WTC11 (cell line): Measurements from ENCODE around the gene FIGNL2. TPM values are rescaled to one million over a fixed set of nuclear protein-coding genes. Genes with fewer than 3 reads are reported as not detected.

Experiments used
- ATAC-seq: fragments of 200-7000 bp; cut with Tn5 transposase; 2 replicates; pipeline ENCODE4 v1.10.0; 2021; ENCODE audit warnings: mild to moderate bottlenecking, moderate library complexity
- CTCF ChIA-PET: fragments of 300-600 bp; sonication (Branson Sonifier 250); formaldehyde crosslinking; loops from one replicate; lab custom pipeline; 2021; ENCODE audit warnings: antibody characterized with exemption; lab: Charles Lee
- POLR2A ChIA-PET: fragments of 350-600 bp; sonication (Branson Sonifier 250); formaldehyde crosslinking; loops from one replicate; lab custom pipeline; 2021; ENCODE audit warnings: antibody characterized with exemption; lab: Charles Lee
- DNase-seq: peaks from one replicate; pipeline ENCODE4 v3.0.0; 2021; ENCODE audit warnings: low spot score
- H3K27ac Mint-ChIP-seq: 2 replicates; pipeline ENCODE4 v1.8.0; 2021; ENCODE audit warnings: mixed read lengths
- H3K27me3 Mint-ChIP-seq: 2 replicates; pipeline ENCODE4 v1.8.0; 2021; ENCODE audit warnings: low read depth, mild to moderate bottlenecking, moderate library complexity, mixed read lengths
- H3K36me3 Mint-ChIP-seq: 2 replicates; pipeline ENCODE4 v1.8.0; 2021; ENCODE audit warnings: mixed read lengths
- H3K4me1 Mint-ChIP-seq: 2 replicates; pipeline ENCODE4 v1.8.0; 2022; ENCODE audit warnings: mixed read lengths
- H3K4me3 Mint-ChIP-seq: 2 replicates; pipeline ENCODE4 v1.8.0; 2021; ENCODE audit warnings: mild to moderate bottlenecking, moderate library complexity, mixed read lengths
- H3K9me3 Mint-ChIP-seq: 2 replicates; pipeline ENCODE4 v1.8.0; 2021; ENCODE audit warnings: mixed read lengths
- CREB1 ChIP-seq: sonication (generic); formaldehyde crosslinking; IDR thresholded peaks from 2 replicates; pipeline ENCODE4 v1.8.0; 2023; ENCODE audit warnings: mild to moderate bottlenecking, missing genetic modification reagents
- ELF4 ChIP-seq: sonication (generic); formaldehyde crosslinking; IDR thresholded peaks from 2 replicates; pipeline ENCODE4 v1.8.1; 2022; ENCODE audit warnings: low read depth, mild to moderate bottlenecking, moderate library complexity, missing genetic modification reagents
- ESRRA ChIP-seq: sonication (generic); formaldehyde crosslinking; IDR thresholded peaks from 2 replicates; pipeline ENCODE4 v1.8.1; 2022; ENCODE audit warnings: mild to moderate bottlenecking, missing genetic modification reagents, borderline replicate concordance
- KAT7 ChIP-seq: sonication (generic); formaldehyde crosslinking; IDR thresholded peaks from 2 replicates; pipeline ENCODE4 v1.8.1; 2023; ENCODE audit warnings: missing genetic modification reagents, mild to moderate bottlenecking, borderline replicate concordance
- NFATC4 ChIP-seq: fragments of 250-450 bp; sonication (Bioruptor Pico); IDR thresholded peaks from 2 replicates; pipeline ENCODE4 v1.9.0; 2021; ENCODE audit warnings: mild to moderate bottlenecking
- NR2C2 ChIP-seq: sonication (generic); formaldehyde crosslinking; IDR thresholded peaks from 2 replicates; pipeline ENCODE4 v1.8.0; 2022; ENCODE audit warnings: mild to moderate bottlenecking, missing genetic modification reagents
- OVOL2 ChIP-seq: fragments of 250-450 bp; sonication (Bioruptor Pico); IDR thresholded peaks from 2 replicates; pipeline ENCODE4 v1.9.0; 2021; ENCODE audit warnings: mild to moderate bottlenecking, borderline replicate concordance
- RELA ChIP-seq: sonication (generic); formaldehyde crosslinking; IDR thresholded peaks from 2 replicates; pipeline ENCODE4 v1.8.1; 2022; ENCODE audit warnings: missing genetic modification reagents, mild to moderate bottlenecking, borderline replicate concordance
- ZNF232 ChIP-seq: sonication (generic); formaldehyde crosslinking; IDR thresholded peaks from 2 replicates; pipeline ENCODE4 v1.8.0; 2022; ENCODE audit warnings: mild to moderate bottlenecking, missing genetic modification reagents
- ZNF423 ChIP-seq: fragments of 250-450 bp; sonication (Bioruptor Pico); IDR thresholded peaks from 2 replicates; pipeline ENCODE4 v2.1.2; 2022; ENCODE audit warnings: mild to moderate bottlenecking, moderate library complexity
- ZNF671 ChIP-seq: fragments of 250-450 bp; sonication (Bioruptor Pico); IDR thresholded peaks from 2 replicates; pipeline ENCODE4 v1.8.0; 2021; ENCODE audit warnings: mild to moderate bottlenecking
- total RNA-seq: library from RNA; stranded (reverse); gene quantifications from 3 replicates; pipeline ENCODE4 v1.2.3, GENCODE V29; 2021
- TF ChIP-seq, protein P1 (sequence below): sonication (generic); formaldehyde crosslinking; IDR thresholded peaks from 2 replicates; pipeline ENCODE4 v1.8.0; 2023; ENCODE audit warnings: missing genetic modification reagents, mild to moderate bottlenecking, borderline replicate concordance
- TF ChIP-seq, protein P2 (sequence below): fragments of 200-600 bp; IDR thresholded peaks from 2 replicates; pipeline ENCODE4 v1.8.0; 2022; ENCODE audit warnings: antibody characterized with exemption
- TF ChIP-seq, protein P3 (sequence below): sonication (generic); formaldehyde crosslinking; conservative IDR thresholded peaks from 2 replicates; pipeline ENCODE4 v1.8.1; 2023; ENCODE audit warnings: mild to moderate bottlenecking, low read depth, missing genetic modification reagents, moderate library complexity
- TF ChIP-seq, protein P4 (sequence below): fragments of 250-450 bp; sonication (Bioruptor Pico); IDR thresholded peaks from 2 replicates; pipeline ENCODE4 v1.9.0; 2021; ENCODE audit warnings: mild to moderate bottlenecking, borderline replicate concordance
- TF ChIP-seq, protein P5 (sequence below): sonication (generic); formaldehyde crosslinking; IDR thresholded peaks from 2 replicates; pipeline ENCODE4 v1.8.0; 2022; ENCODE audit warnings: mild to moderate bottlenecking, missing genetic modification reagents

The FIGNL2 gene
- total RNA-seq, 1 experiment from 2014 or later = 9.9 TPM

DNA sequence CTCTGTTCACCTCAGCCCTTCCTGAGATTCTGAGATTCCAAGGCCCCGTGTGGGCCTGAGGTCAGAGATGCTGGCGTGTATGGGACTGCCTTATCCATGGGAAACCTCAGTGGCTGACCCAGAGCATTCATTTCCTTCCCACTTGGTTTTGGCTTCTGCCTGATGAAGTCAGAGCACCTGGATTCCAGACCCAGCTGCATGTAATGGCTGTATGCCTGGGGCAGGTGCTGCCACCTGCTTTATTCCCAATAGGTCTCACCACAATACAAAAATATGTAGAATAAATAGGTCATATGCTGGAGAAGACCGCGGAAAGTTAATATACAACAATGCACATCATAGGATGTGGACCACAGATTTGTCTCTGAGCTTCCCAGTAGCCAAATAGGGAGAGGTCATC lies 25.6 kb downstream of the FIGNL2 start (continued):
- TF ChIP-seq, protein P1, sequence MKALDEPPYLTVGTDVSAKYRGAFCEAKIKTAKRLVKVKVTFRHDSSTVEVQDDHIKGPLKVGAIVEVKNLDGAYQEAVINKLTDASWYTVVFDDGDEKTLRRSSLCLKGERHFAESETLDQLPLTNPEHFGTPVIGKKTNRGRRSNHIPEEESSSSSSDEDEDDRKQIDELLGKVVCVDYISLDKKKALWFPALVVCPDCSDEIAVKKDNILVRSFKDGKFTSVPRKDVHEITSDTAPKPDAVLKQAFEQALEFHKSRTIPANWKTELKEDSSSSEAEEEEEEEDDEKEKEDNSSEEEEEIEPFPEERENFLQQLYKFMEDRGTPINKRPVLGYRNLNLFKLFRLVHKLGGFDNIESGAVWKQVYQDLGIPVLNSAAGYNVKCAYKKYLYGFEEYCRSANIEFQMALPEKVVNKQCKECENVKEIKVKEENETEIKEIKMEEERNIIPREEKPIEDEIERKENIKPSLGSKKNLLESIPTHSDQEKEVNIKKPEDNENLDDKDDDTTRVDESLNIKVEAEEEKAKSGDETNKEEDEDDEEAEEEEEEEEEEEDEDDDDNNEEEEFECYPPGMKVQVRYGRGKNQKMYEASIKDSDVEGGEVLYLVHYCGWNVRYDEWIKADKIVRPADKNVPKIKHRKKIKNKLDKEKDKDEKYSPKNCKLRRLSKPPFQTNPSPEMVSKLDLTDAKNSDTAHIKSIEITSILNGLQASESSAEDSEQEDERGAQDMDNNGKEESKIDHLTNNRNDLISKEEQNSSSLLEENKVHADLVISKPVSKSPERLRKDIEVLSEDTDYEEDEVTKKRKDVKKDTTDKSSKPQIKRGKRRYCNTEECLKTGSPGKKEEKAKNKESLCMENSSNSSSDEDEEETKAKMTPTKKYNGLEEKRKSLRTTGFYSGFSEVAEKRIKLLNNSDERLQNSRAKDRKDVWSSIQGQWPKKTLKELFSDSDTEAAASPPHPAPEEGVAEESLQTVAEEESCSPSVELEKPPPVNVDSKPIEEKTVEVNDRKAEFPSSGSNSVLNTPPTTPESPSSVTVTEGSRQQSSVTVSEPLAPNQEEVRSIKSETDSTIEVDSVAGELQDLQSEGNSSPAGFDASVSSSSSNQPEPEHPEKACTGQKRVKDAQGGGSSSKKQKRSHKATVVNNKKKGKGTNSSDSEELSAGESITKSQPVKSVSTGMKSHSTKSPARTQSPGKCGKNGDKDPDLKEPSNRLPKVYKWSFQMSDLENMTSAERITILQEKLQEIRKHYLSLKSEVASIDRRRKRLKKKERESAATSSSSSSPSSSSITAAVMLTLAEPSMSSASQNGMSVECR = no peak
- no peak for TF ChIP-seq OVOL2 (CRISPR knock-in tag)
- no peak for TF ChIP-seq ESRRA (CRISPR knock-in tag)
- no peak for TF ChIP-seq RELA (CRISPR knock-in tag)
- TF ChIP-seq NFATC4 (CRISPR knock-in tag) = no peak

DNA sequence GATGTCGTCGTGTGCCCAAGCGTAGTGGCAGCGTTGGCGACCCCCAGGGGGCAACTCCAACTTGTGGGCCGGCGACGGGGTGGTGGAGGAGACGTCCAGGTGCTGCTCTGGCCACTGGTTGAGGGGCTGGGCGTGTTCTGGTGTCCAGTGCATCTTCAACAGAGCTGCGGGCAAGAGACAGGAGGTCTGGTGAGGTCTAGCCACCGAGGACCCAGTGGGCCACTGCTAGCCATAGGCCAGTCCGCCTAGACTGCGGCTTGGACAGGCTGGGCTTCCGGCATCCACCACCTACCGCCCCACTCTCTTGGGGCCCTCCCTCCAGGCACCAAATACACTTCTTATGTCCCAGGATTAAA lies 26.3 kb downstream of the FIGNL2 start:
- ATAC-seq (no peak), DNase-seq (no peak)
- Mint-ChIP-seq H3K9me3 (no peaks in the 10 kb centered on the region), H3K27ac (no peak overlapping the region), H3K4me1 (peaks cover 24% of the 10 kb centered on the region), H3K27me3 (peaks cover 37% of the 10 kb centered on the region), H3K4me3 (peak overlapping the region; percentile 61), H3K36me3 (no peaks in the 10 kb centered on the region)
- ChIA-PET CTCF (interaction anchor here (1.0 to 4.6 kb wide), 4 partner anchors 8 to 53 kb away, joined by 3 to 67 read pairs (median 28); no protein-coding TSS in a partner anchor), POLR2A (no interaction called here)
- TF ChIP-seq CREB1 (CRISPR knock-in tag) = no peak
- TF ChIP-seq ELF4 (CRISPR knock-in tag) = no peak
- TF ChIP-seq, protein P2, sequence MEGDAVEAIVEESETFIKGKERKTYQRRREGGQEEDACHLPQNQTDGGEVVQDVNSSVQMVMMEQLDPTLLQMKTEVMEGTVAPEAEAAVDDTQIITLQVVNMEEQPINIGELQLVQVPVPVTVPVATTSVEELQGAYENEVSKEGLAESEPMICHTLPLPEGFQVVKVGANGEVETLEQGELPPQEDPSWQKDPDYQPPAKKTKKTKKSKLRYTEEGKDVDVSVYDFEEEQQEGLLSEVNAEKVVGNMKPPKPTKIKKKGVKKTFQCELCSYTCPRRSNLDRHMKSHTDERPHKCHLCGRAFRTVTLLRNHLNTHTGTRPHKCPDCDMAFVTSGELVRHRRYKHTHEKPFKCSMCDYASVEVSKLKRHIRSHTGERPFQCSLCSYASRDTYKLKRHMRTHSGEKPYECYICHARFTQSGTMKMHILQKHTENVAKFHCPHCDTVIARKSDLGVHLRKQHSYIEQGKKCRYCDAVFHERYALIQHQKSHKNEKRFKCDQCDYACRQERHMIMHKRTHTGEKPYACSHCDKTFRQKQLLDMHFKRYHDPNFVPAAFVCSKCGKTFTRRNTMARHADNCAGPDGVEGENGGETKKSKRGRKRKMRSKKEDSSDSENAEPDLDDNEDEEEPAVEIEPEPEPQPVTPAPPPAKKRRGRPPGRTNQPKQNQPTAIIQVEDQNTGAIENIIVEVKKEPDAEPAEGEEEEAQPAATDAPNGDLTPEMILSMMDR = no peak
- no peak for TF ChIP-seq ZNF232 (CRISPR knock-in tag)
- no peak for TF ChIP-seq NR2C2 (CRISPR knock-in tag)
- TF ChIP-seq ZNF423 (CRISPR knock-in tag) = no peak
- TF ChIP-seq, protein P3, sequence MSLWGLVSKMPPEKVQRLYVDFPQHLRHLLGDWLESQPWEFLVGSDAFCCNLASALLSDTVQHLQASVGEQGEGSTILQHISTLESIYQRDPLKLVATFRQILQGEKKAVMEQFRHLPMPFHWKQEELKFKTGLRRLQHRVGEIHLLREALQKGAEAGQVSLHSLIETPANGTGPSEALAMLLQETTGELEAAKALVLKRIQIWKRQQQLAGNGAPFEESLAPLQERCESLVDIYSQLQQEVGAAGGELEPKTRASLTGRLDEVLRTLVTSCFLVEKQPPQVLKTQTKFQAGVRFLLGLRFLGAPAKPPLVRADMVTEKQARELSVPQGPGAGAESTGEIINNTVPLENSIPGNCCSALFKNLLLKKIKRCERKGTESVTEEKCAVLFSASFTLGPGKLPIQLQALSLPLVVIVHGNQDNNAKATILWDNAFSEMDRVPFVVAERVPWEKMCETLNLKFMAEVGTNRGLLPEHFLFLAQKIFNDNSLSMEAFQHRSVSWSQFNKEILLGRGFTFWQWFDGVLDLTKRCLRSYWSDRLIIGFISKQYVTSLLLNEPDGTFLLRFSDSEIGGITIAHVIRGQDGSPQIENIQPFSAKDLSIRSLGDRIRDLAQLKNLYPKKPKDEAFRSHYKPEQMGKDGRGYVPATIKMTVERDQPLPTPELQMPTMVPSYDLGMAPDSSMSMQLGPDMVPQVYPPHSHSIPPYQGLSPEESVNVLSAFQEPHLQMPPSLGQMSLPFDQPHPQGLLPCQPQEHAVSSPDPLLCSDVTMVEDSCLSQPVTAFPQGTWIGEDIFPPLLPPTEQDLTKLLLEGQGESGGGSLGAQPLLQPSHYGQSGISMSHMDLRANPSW (CRISPR knock-in tag) = no peak
- TF ChIP-seq, protein P4, sequence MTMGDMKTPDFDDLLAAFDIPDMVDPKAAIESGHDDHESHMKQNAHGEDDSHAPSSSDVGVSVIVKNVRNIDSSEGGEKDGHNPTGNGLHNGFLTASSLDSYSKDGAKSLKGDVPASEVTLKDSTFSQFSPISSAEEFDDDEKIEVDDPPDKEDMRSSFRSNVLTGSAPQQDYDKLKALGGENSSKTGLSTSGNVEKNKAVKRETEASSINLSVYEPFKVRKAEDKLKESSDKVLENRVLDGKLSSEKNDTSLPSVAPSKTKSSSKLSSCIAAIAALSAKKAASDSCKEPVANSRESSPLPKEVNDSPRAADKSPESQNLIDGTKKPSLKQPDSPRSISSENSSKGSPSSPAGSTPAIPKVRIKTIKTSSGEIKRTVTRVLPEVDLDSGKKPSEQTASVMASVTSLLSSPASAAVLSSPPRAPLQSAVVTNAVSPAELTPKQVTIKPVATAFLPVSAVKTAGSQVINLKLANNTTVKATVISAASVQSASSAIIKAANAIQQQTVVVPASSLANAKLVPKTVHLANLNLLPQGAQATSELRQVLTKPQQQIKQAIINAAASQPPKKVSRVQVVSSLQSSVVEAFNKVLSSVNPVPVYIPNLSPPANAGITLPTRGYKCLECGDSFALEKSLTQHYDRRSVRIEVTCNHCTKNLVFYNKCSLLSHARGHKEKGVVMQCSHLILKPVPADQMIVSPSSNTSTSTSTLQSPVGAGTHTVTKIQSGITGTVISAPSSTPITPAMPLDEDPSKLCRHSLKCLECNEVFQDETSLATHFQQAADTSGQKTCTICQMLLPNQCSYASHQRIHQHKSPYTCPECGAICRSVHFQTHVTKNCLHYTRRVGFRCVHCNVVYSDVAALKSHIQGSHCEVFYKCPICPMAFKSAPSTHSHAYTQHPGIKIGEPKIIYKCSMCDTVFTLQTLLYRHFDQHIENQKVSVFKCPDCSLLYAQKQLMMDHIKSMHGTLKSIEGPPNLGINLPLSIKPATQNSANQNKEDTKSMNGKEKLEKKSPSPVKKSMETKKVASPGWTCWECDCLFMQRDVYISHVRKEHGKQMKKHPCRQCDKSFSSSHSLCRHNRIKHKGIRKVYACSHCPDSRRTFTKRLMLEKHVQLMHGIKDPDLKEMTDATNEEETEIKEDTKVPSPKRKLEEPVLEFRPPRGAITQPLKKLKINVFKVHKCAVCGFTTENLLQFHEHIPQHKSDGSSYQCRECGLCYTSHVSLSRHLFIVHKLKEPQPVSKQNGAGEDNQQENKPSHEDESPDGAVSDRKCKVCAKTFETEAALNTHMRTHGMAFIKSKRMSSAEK (CRISPR knock-in tag) = no peak
- TF ChIP-seq ZNF671 (CRISPR knock-in tag) = no peak
- TF ChIP-seq KAT7 = no peak
- TF ChIP-seq, protein P5, sequence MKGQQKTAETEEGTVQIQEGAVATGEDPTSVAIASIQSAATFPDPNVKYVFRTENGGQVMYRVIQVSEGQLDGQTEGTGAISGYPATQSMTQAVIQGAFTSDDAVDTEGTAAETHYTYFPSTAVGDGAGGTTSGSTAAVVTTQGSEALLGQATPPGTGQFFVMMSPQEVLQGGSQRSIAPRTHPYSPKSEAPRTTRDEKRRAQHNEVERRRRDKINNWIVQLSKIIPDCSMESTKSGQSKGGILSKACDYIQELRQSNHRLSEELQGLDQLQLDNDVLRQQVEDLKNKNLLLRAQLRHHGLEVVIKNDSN (CRISPR knock-in tag) = no peak
- TF ChIP-seq, all 79 proteins: peak for 0
